Parathyroid adenoma (tissue), 2 donors: ENCODE results near the gene MCU.

ENCODE experiments used
- H2AFZ ChIP-seq: fragments of 300-600 bp; sonication (generic); one replicate; pipeline ENCODE4 v1.7.0; 2017; ENCODE audit warnings: antibody characterized with exemption, mild to moderate bottlenecking
- H3K27ac ChIP-seq: fragments of 300-600 bp; sonication (generic); one replicate; pipeline ENCODE4 v1.7.0; 2017
- H3K27me3 ChIP-seq: fragments of 300-600 bp; sonication (generic); one replicate; pipeline ENCODE4 v1.7.0; 2017; ENCODE audit warnings: low read length; ENCODE audit not compliant: control insufficient read depth, insufficient read depth
- H3K36me3 ChIP-seq: fragments of 300-600 bp; sonication (generic); one replicate; pipeline ENCODE4 v1.7.0; 2017; ENCODE audit warnings: low read length; ENCODE audit not compliant: control insufficient read depth, insufficient read depth
- H3K4me1 ChIP-seq: fragments of 300-600 bp; sonication (generic); one replicate; pipeline ENCODE4 v1.7.0; 2017; ENCODE audit warnings: control low read depth
- H3K4me2 ChIP-seq: fragments of 300-600 bp; sonication (generic); one replicate; pipeline ENCODE4 v1.7.0; 2017; ENCODE audit warnings: low read length
- H3K4me3 ChIP-seq: fragments of 300-600 bp; sonication (generic); one replicate; pipeline ENCODE4 v1.7.0; 2017; ENCODE audit warnings: low read depth, low read length
- H3K79me2 ChIP-seq: fragments of 300-600 bp; sonication (generic); one replicate; pipeline ENCODE4 v1.7.0; 2017; ENCODE audit warnings: control low read depth
- H3K9ac ChIP-seq: fragments of 300-600 bp; sonication (generic); one replicate; pipeline ENCODE4 v1.7.0; 2017; ENCODE audit warnings: mild to moderate bottlenecking
- H3K9me3 ChIP-seq: fragments of 300-600 bp; sonication (generic); one replicate; pipeline ENCODE4 v1.7.0; 2017; ENCODE audit warnings: low read length; ENCODE audit not compliant: control insufficient read depth
- TF ChIP-seq, protein P1 (sequence below): fragments of 300-600 bp; sonication (generic); IDR thresholded peaks from one replicate; pipeline ENCODE4 v1.7.0; 2017; ENCODE audit warnings: antibody characterized with exemption, mild to moderate bottlenecking
- donor health status: primary hyperparathyroidism.

Gene MCU

DNA sequence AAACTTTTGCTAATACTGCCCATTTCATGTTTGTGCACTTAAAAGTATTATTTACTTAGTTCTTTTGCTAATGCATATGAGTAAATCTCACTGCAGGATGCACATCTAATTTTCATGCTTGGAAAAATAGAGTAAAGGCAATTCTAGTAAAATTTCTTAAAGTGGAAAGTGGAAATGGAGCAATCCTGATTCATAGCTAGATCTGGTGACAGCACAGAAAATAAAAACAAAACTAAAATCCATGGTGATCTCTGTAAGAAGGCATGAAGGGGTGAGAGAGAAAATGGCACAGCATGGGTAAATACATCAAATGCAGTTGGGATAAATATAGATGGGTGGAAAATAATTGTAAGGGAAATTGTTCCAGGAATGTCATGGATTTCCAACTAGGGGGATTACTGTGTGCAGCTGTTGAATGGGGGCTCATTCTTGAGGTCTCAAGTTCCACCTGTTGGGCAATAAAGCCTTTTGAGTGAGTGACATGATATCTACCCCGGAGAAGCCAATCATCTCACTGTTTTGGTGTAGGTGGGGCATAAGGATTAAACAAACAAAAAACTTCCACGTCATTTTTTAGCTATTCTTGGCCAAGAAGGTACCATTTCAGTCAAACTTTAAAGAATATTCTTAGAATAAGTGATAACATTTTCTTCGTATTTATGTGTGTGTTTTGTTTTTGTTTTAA lies 1.7 kb upstream of the MCU start:
- H3K27me3 ChIP-seq: no peaks in the 10 kb centered on the region
- TF ChIP-seq, protein P1, sequence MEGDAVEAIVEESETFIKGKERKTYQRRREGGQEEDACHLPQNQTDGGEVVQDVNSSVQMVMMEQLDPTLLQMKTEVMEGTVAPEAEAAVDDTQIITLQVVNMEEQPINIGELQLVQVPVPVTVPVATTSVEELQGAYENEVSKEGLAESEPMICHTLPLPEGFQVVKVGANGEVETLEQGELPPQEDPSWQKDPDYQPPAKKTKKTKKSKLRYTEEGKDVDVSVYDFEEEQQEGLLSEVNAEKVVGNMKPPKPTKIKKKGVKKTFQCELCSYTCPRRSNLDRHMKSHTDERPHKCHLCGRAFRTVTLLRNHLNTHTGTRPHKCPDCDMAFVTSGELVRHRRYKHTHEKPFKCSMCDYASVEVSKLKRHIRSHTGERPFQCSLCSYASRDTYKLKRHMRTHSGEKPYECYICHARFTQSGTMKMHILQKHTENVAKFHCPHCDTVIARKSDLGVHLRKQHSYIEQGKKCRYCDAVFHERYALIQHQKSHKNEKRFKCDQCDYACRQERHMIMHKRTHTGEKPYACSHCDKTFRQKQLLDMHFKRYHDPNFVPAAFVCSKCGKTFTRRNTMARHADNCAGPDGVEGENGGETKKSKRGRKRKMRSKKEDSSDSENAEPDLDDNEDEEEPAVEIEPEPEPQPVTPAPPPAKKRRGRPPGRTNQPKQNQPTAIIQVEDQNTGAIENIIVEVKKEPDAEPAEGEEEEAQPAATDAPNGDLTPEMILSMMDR: no peak
- no peak overlapping the region for H3K4me2 ChIP-seq
- H3K79me2 ChIP-seq: peaks cover 11% of the 10 kb centered on the region
- no peak overlapping the region for H3K4me3 ChIP-seq
- no peaks in the 10 kb centered on the region for H3K36me3 ChIP-seq
- no peak overlapping the region for H2AFZ ChIP-seq
- H3K4me1 ChIP-seq: no peaks in the 10 kb centered on the region
- H3K9me3 ChIP-seq: no peaks in the 10 kb centered on the region
- no peak overlapping the region for H3K27ac ChIP-seq
- H3K9ac ChIP-seq: no peak overlapping the region

DNA sequence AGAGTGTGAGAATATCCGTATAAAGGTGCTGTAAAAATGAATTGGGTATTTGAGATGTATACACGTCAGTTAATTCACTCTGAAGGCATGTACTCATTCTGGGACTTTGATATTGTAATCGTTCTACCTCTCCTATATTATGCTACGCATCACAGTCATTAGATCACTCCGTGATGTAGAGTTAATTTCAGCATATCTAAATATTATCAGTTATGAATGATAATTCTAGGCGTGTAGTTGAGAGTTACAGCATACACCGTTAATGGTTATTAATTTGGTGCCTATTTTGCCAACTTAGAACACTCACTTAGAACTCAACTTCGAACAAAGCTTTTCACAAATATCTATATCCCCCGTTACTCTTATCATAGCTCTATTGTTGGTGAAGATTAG lies 477 bp upstream of the MCU start:
- no peaks in the 10 kb centered on the region for H3K4me1 ChIP-seq
- TF ChIP-seq, protein P1: no peak
- H3K79me2 ChIP-seq: peaks cover 11% of the 10 kb centered on the region
- H3K27ac ChIP-seq: peak overlapping the region; percentile 43
- no peaks in the 10 kb centered on the region for H3K36me3 ChIP-seq
- H3K4me2 ChIP-seq: peak overlapping the region; percentile 56
- peak overlapping the region; percentile 58 for H2AFZ ChIP-seq
- peak overlapping the region; percentile 58 for H3K4me3 ChIP-seq
- H3K9me3 ChIP-seq: no peaks in the 10 kb centered on the region
- no peak overlapping the region for H3K9ac ChIP-seq
- H3K27me3 ChIP-seq: no peaks in the 10 kb centered on the region

DNA sequence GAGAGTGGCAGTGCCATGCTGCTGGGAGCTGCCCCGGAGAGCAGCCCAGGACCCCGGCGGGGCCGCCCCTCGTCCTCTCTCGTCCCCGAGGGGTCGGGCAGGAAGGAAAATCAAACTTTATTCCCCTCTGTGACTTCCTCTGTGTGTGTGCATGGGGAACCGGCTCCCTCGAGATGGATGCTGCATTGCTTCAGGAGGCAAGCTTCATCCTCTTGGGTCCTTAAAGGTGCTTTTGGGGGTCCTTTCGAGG lies 726 bp downstream of the MCU start:
- H3K9ac ChIP-seq: peak overlapping the region; percentile 22
- no peaks in the 10 kb centered on the region for H3K9me3 ChIP-seq
- TF ChIP-seq, protein P1: no peak
- peak overlapping the region; percentile 59 for H3K4me2 ChIP-seq
- peak overlapping the region; percentile 64 for H3K27ac ChIP-seq
- H3K27me3 ChIP-seq: no peaks in the 10 kb centered on the region
- H3K79me2 ChIP-seq: peaks cover 16% of the 10 kb centered on the region
- H3K4me1 ChIP-seq: no peaks in the 10 kb centered on the region
- H3K4me3 ChIP-seq: peak overlapping the region; percentile 58
- H3K36me3 ChIP-seq: no peaks in the 10 kb centered on the region
- peak overlapping the region; percentile 82 for H2AFZ ChIP-seq

DNA sequence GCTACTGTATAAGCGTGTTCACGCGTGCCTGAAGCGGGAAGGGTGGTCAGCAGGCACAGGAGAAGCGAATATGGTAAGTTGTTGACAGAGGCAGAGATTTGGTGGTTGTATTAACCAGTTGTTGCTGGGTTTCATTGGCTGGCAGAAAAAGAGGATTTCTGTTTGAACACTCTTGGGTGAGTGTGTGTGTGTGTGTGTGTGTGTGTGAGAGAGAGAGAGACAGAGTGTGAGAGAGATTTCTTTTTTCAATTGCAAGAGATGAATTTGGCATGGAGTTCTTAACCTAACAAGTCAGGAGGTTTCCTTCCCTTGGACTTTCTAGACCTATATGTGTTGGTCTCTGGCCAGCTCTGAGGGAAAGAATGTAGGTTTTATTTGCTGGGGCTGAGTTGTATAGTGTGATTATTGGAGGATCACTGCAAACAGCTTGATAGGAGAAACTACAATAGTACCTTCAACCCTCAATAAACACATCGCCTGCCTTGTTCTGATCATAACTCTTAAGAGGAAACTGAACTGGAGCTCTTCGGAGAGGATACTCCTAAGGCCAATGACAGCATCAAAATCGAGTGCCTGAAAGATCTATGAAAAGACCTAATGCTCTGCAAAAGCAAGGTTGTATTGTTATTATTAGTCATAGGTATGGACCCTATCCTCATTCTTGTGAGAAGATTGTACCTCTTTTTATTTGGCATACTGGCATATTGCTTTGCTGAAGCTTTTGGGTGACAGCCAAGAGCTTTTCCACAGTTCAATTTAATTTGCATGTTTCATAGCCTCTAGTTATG lies 1.2 kb downstream of the MCU start:
- Histone ChIP-seq H3K79me2 (peaks cover 20% of the 10 kb centered on the region), H3K36me3 (no peaks in the 10 kb centered on the region), H2AFZ (peak overlapping the region; percentile 82), H3K4me3 (peak overlapping the region; percentile 58), H3K4me2 (peak overlapping the region; percentile 59), H3K9me3 (no peaks in the 10 kb centered on the region), H3K9ac (peak overlapping the region; percentile 22), H3K27me3 (no peaks in the 10 kb centered on the region), H3K4me1 (no peaks in the 10 kb centered on the region), H3K27ac (peak overlapping the region; percentile 64)
- TF ChIP-seq, protein P1: no peak
